ENCODE results near the gene SIM1. TPM values are rescaled to one million over a fixed set of nuclear protein-coding genes. Genes with fewer than 3 reads are reported as not detected.

Gene SIM1
- polyA plus RNA-seq, 4 donors, result 21.8 to 26.9 (median 25.2) TPM

DNA sequence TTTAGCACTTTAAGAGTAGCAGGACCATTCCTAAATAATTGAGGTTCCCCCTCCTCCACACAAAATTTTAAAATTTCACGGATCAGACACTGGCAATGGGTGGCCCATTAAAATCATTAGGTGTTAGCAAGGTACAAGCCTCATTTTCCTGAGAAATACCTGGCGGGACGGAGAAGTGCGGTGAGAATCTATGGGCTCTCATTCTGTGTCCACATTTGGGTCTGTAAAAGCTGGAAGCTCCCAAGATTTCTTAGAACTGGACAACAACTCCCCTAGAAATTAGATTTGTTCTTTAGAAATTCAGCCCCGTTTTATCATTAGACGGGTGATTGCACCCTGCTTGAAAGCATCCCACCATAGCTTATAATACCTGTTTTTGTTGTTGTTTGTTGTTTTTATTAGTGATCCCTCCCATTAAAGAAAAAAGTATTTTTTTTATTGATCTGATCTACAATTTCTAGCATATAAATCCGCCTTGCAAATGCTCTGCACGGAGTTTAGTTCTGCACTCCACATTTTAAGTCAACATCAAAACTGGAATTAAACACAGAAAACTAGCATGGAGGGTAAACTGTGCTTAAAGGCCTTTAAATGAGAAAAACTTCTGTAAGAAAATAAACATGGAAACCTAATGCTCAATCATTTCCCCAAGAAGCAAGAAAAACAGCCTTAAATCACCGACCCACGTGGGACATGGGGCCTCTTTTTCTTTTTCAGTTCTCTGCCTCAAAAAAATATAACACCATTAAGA lies 5.7 kb downstream of the SIM1 start:
- no peak for DNase-seq (ENCODE audit: low read depth in 4 of 4, low spot score in 3 of 4)

DNA sequence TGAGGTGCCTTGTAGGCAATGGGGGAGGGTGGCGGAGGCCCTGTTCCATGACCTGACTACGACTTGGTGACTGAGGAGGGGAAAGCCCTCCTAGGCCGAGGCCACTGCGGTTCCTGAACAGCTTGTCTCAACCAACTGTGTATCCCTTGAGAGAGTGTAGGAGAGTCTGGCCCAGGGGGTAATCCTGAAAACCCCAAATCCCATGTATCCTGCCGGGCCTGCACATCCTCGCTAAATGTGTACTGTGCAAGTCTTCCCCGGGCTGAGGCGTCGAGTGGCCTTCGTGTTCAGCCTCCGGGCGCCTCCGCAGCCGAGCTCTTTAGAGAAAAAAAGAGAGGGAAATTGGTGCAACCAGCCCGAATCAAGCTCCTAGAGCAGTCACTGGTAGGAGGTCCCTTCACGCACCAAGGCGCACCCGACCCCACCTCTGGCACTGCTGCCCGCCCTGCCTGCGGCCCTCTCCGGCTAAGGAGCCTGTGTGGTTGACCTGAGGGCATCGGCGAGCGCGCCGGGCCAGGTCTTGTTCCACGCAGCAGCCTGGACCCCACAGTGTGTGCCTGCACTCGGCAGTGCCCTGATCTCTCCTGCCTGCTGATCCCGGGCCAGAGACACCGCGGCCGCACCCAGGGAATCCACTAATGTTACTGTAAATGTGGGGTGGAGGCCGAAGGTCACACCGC lies 7.3 kb downstream of the SIM1 start:
- DNase-seq (ENCODE audit: low read depth in 4 of 4, low spot score in 3 of 4), result no peak

DNA sequence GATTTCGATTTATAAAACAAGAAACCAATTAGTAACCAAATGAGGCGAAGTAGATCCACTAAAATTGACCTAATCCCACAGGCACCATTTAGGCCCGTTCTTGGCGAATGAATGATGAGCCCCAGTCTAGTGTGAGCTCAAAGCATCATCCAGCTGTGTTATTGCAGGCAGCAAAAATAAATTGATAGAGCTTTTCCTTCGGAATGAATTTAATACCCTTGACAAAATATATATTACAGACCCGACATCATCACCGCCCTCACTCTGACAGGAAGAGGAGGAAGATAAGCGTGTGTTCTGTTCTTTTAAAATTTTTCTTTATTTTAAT lies 7.8 kb downstream of the SIM1 start:
- no peak for DNase-seq (ENCODE audit: low read depth in 4 of 4, low spot score in 3 of 4)

DNA sequence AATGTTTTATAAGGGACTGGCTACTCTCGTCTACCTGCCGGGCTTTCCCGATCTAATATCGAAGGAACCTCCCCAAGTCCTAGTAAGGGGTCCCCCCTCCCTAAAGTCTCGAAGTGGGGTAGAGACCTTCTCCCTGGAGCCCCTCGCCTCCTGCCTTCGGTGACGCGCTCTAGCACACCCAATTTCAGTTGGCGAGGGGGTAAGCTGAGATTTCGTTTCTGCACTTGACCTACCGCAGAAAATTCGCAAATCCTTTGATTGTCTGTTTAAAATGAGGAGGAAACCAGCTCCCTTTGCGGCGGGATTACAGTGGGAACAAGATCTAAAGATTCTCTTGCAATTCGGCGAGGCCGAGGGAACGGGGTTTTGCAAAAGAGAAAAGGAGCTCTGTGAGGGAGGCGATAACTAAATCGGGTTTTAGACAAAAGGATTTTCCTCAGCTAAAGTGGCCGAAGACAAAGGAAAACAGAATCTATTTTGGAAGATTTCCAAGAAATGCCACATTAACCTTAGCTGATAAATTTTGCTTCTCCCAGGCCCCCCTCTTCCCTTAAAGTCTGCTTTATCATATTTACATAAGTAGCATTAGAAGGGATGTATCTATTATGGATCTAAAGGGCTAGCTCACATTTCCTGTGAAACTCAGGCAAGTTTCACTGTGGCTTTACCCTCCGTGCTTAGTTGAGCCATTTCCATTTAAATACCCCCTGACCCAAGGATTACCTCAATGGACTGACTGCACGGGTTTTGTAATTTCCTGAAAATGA lies 8.4 kb downstream of the SIM1 start:
- no peak for DNase-seq (ENCODE audit: low read depth in 4 of 4, low spot score in 3 of 4)

DNA sequence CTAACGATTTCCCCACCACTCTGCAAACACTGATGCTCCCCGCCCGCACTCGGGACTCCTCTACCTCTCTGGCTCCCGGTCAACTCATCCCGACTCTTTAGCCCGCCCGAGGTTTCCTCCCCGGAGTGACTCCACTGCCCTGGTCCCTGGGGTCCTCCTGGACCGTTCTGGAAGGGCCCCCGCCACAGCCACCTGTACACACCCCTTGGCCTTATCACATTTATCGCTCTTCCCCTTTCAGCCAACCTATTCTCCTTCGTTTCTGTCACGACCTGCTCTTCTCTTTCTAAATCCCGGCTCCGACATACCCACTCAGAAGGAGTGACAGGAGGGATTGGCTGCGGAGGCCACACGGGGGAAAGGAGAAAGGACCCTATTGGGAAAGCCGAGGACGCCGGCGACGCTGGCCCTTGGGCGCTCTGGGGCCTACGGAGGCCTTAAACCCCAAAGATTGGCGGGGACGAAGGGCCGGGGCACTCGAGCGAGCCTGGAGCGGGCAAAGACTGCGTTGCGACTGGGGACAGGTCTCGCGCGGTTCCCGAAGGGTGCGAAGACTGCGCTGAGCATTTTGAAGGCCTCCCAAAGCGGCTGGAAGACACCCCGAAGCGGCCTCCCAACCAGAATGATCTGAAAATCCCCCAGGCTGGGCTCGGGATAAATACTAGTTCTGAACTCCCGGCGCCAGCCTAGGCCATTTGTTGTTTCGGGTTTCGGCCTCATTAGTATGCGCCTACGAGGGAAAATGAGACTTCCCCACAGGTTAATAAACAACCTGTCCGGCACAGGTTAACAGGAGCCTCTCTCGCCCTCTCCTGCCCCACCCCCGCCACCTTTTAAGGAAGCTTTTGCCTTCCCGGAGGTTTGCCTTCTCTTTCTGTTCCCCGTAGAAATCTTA lies 9.2 kb downstream of the SIM1 start:
- DNase-seq (ENCODE audit: low read depth in 4 of 4, low spot score in 3 of 4), result no peak

DNA sequence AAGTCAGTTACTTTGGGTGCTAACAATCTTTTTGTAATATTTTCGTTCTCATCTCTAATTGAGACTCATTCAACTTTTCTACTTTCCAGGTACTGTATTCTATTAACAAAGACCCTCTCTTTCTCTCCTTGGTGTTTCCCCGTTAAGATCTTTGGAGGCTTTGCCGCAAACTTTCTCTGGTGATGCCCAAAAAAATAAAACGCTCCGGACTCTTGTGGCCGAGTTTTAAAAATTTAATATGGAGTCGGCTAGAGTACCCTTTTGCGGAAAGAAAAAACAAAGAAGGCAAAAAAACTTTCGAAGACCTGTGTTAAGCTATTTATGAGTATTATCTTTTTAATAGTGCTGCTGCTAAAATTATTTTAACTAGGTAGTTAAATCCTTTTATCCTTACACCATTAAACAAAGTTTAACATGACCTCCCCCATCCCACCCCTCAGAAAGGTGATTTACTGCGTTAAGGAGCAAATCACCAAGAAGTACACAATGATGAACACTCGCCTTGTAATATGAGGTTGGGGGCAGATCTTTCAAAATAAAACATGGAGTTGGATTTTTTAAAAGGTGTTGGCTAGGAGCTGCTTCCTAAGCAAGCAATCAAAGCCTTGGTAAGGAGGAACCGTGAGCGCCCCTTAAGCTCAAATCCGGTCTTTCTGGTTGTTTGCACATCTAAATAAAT lies 10.0 kb downstream of the SIM1 start:
- DNase-seq (ENCODE audit: low read depth in 4 of 4, low spot score in 3 of 4), result no peak

DNA sequence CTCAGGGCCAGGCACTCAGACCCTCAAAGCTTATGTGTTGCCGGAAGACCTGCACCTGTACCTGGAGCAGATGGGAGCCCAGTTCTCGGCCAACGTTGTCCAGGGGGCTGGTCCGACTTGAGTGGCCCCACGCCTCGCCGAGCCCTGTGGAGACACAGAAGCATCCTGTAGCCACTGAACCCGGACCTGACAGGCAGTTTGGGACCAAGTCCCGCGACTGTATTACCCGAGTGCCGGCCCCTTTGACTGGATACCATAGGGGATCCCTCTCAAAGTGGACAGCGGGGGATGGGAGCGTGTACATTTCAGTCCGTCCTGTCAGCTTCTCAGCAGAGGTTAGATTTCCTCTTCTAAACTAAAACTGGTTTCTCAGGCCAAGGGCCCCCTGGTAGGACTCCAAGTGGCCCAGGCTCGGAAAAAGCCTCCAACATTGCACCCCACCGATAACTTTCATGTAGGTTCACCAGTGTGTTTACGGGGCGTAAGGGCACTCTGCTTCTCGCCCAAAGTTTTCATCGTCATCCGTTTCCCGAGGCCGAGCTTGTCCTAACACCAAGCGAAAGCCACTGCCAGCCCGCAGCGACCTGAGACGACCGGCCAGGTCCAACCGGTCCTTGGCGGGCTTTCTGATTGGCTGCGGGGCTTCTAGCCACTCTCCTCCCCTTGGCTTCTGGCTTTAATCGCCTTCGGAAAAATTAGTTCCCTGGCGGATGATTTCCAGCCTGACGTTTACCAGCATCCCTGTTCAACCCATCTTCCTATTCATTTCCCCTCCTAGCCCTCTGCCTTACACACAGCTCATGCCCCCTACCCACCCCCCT lies 10.8 kb downstream of the SIM1 start:
- DNase-seq (ENCODE audit: low read depth in 4 of 4, low spot score in 3 of 4), result no peak

DNA sequence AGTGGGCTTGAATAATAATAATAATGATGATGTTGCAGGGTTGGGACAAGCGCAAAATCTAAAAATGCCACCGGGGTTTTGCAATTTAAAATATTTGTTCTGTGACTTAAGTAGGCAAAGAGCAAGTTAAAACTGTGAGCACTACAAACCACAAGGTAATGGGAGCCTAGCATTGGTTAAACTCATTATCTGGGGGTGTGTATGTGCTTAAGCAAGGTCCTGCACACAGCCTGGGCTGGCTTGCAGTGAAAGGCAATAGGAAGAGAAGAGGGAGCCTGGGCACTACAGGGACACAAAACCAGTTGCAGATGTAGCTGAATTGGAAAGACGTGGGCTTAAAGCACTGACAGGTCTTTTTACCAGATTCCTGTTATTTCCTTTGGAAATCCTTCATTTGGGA lies 11.7 kb downstream of the SIM1 start:
- DNase-seq (ENCODE audit: low read depth in 4 of 4, low spot score in 3 of 4), result no peak

DNA sequence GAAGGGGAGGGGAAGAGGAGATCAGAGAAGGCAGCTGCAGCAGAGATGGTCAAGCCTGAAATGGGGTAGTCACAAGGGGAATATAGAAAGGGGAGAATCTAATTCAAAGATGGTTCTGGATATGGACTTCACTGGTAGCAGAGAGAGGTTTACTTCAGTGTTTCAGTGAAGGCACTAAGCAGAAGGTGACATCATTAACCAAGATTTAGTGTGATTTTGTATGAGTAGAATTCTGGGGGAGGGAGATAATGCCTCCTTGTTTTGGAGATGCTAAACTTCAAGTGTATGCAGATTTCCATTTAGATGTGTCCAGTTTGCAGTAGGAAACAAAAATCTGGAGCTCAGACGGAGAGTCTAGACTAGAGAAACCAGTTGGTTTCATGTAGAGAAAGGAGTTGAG lies 13.1 kb downstream of the SIM1 start:
- no peak for DNase-seq (ENCODE audit: low read depth in 4 of 4, low spot score in 3 of 4)

DNA sequence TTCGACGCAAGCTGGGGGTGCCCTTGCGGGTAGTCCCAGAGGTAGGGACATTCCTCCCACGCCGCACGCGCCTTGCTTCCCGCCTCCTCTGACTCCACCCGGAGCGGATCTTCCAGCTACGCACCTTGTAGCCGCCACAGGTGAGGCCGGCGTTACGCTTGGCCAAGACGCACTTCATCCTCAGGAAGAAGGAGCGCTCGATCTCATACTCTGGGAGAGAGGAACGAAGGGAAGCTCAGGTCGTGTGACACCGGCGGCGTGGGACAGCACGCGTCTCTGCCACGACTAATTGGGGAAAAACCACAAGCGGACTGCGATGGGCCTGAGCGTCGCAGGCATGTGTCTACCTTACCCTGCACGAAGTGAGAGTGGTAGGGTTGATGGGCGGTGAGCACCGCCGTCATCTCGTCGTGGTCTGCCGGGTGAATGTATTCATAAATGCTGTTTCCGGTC lies 15.5 kb downstream of the SIM1 start:
- no peak for DNase-seq (ENCODE audit: low read depth in 4 of 4, low spot score in 3 of 4)

DNA sequence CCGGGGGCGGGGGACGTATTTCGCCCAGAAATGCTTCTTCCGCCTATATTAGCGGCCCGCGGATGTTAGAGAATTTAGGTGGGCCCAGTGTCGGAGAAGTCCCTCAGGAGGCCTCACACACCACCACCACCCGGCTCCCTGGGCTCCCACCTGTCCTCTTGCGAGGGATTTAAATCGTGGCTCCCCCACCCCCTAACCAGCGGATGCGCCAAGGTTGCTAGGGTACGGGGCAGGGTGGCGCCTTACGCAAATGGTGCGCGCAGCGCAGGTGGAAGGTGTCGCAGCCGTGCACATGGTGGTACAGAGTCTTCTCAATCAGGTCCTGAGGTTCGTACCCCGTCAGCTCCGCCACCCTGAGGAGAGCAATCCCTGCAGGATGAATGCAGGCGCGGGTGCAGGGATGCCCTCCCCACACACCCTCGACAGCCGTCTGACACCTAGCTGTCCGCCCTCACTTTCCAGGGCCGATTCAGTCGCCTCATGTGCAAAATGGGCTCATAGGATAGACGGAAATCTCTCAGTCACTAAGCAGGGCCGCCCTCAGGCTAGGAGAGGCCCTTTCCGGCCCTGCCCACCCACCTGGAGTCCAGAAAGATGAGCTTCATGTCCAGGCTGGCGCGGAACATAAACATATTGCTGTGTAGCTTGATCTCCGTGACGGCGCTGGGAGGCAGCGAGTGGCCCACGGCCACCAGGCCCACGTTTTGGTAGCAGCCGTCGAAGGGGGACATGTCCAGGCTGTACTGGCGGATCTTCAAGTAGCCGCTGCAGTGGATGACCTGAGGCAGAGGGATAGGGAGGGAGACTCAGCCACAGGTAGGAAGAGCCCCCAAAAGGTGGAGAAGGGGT lies 16.6 kb downstream of the SIM1 start:
- DNase-seq (ENCODE audit: low read depth in 4 of 4, low spot score in 3 of 4), result no peak

DNA sequence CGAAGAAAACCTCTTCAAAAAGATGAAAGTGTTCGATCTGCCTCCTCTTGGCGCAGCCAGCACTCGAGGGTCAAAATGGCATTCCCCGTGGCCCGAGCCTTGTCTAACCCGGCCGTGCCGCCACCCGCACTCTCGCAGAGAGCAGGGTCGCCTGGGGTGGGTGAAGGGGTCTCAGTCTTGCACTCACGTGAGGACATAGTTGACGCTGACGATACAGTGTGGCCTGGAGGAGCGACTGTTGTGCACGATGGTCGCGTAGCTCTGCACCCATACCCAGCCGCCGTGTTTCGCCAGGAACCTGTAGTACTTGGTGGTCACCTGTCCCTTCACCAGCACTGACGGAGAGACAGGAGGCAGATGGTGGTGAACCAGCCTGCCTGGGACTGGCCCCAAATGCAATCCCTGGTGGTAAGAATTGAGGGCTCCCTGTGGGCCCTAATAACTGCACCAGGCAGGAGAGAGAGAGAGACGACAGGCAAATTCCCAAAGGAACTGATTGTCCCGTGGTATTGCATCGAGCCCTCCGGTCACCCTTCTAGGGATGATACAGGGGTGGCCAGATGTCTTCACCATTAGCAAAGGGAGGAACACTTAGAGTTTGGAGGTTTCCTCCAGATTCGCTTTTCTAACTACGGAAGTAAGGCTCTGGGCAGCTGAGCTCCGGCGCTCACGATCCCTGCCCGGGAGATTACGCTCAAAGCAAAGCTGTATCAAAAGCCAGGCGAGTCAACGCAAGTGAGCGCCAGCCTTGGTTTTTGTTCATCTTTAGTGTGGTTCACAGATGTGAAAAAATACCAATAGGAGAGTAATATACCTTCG lies 17.4 kb downstream of the SIM1 start:
- DNase-seq (ENCODE audit: low read depth in 4 of 4, low spot score in 3 of 4), result no peak

DNA sequence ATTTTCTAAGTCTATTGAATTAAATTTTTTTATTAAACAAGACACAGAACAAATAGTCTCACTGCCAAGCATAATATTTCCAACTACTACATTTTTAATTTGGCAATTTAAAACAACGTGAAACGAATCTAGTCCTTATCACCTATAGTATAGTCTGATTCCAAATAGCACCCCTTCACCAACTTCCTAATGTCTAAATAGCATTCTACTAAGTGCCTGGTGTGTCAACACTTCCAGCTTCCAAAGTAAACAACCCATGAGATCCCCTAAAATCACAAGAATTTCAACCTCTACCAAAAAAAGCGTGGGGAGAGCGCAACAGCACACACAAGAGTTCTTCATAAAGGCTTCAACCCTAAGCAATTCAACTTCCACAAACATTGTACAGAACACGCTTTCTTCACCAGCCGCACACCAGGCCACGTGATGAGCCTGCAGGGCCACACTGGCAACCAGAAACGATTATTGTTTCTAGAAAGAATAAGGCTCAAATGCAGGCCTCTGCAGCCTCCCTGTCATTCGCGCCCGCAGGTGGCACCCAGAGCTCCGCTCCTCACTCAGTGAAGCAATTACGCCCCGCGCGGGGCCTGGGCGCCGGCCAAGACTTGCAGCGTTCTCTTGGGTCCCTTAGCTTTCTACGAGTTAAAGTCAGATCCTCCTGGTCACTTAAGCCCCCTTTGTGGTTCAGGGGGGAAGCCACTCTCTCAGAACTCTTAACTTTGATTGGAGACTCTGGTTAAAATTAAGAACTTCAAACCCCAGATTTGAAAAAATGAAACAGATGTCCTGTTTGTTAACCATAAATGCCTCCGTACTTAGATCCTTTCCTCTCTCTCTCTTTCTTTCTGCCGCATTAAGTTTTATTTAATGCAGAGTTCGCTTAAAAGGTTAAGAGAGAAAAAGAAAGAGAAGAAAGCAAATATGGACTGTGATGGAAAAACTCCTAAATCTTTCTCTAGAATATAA lies 18.3 kb downstream of the SIM1 start:
- DNase-seq (ENCODE audit: low read depth in 4 of 4, low spot score in 3 of 4), result no peak

DNA sequence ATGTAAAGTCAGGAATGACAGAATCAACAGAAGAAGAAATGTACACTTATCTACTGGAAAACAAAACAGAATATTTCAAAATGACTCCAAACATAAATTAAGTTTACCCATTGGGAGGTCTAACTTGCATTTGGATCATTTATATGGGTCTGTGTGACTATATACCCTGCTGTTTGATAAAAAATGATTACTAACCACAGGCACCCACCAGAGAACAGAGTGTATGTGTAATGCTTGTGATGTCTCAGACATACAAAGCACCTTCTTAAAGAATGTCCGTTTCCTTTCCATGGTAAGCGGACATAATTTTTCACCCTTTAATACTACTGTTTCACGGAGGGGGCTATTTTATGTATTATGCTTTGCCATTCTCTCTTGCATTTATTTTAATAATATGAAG lies 19.2 kb downstream of the SIM1 start:
- DNase-seq (ENCODE audit: low read depth in 4 of 4, low spot score in 3 of 4), result no peak

DNA sequence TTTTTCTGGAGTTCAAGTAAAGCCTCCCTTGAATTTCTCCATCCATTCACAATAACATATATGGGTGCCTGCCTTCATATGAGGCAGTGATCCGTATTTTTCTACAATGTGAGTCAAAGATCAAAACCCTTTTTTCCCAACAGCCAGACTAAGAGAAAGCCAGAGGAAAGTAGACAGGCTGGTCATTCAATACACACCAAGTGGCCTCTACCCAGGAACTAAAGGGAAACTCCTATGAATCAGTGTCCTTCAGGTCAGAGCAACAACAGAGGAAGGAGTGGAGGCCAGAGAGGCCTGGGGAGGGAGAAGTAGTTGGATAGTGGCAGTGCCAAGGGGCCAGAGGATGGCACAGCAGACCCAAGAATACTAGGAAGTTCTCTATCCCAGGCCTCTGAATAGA lies 23.8 kb downstream of the SIM1 start:
- no peak for DNase-seq (ENCODE audit: low read depth in 4 of 4, low spot score in 3 of 4)

DNA sequence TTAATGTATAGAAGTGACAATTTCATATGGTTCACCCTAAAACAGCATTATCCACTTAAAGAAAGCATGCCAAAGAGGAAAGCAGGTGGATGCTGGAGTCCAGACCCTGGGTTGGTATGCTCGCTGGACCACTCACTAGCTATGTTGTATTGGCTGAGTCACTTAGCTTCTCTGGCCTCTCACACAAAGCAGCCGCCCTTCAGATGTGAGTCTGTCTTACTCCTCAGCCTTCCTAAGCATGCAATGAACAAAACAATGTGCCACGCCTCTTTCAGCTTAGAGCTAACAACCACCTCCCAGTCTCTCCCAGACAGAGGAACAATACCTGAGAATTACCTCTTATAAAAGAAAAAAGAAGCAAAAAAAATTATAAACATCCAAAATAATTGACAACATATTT lies 29.4 kb downstream of the SIM1 start:
- no peak for DNase-seq (ENCODE audit: low read depth in 4 of 4, low spot score in 3 of 4)
